Muscle layer of duodenum (tissue), 2 donors: Measurements from ENCODE around the gene ERCC6L2.

ENCODE experiments used
- H3K27ac ChIP-seq: one replicate; pipeline ENCODE4 v1.7.0; 2013; ENCODE audit warnings: mild to moderate bottlenecking, low read length
- H3K27me3 ChIP-seq: one replicate; pipeline ENCODE4 v1.7.0; 2013; ENCODE audit warnings: low read depth, mild to moderate bottlenecking, control low read depth, low read length
- H3K36me3 ChIP-seq, 2 donors: one replicate each; pipeline ENCODE4 v1.7.0; 2013; ENCODE audit warnings: low read length in 2 of 2, control low read depth in 1 of 2, mild to moderate bottlenecking in 1 of 2; ENCODE audit not compliant: insufficient read depth in 2 of 2, control insufficient read depth in 1 of 2
- H3K4me1 ChIP-seq, 2 donors: one replicate each; pipeline ENCODE4 v1.7.0; 2013; ENCODE audit warnings: low read length in 2 of 2, mild to moderate bottlenecking in 2 of 2, control low read depth in 1 of 2, moderate library complexity in 1 of 2; ENCODE audit not compliant: insufficient read depth in 2 of 2, control insufficient read depth in 1 of 2
- H3K4me3 ChIP-seq, 2 donors: one replicate each; pipeline ENCODE4 v1.7.0; 2013; ENCODE audit warnings: low read length in 2 of 2, low read depth in 1 of 2, mild to moderate bottlenecking in 1 of 2
- H3K9me3 ChIP-seq, 2 donors: one replicate each; pipeline ENCODE4 v1.7.0; 2013; ENCODE audit warnings: low read length in 2 of 2, control low read depth in 1 of 2, mild to moderate bottlenecking in 1 of 2; ENCODE audit not compliant: control insufficient read depth in 1 of 2
- donor health status: healthy.

ERCC6L2 gene

DNA sequence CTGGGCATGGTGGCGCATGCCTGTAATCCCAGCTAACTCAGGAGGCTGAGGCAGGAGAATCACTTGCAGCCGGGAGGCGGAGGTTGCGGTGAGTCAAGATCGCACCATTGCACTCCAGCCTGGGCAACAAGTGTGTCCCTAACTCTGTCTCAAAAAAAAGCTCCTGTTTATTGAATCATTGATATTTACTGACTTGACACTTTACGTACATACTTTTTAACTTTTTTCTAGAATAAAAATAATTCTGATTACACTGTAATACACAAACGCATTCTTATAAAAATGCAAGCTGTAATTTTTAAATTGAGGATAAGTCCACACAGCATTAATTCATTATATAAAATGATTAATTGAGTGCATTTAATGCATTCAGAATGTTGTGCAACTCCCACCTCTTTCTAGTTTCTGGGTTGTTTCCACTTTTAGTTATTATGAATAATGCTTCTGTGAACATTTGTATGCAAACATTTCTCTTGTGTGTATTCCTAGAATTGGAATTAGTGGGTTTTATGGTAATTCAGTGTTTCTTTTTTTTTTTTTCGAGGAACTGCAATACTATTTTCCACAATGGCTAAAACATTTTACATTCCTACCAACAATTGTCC lies 15.7 kb downstream of the ERCC6L2 start:
- H3K4me3 ChIP-seq: no peak overlapping the region
- H3K27me3 ChIP-seq: no peaks in the 10 kb centered on the region
- H3K4me1 ChIP-seq: no peaks in the 10 kb centered on the region
- peaks cover 3 to 4% of the 10 kb centered on the region in 2 donors for H3K36me3 ChIP-seq
- H3K9me3 ChIP-seq: no peaks in the 10 kb centered on the region
- H3K27ac ChIP-seq: no peak overlapping the region

DNA sequence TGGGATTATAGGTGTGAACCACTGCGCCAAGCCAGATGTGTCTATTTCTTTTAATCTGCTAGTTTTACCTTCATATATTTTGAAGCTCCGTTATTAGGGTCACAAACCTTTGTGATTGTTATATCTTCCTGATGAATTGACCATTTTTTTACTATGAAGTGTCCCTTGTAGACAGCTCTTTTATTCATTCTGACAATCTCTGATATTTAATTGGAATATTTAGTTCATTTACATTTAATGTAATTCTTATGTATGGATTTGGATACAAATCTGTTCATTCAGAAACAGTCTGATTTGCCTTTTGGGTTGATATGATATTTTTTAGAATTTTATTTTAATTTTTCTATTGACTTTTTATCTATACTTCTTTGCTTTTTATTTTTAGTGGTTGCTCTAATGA lies 17.2 kb downstream of the ERCC6L2 start:
- Histone ChIP-seq H3K4me3 (no peak overlapping the region), H3K27me3 (no peaks in the 10 kb centered on the region), H3K9me3 (no peaks in the 10 kb centered on the region), H3K36me3 (peaks cover 3 to 4% of the 10 kb centered on the region in 2 donors), H3K4me1 (no peaks in the 10 kb centered on the region), H3K27ac (no peak overlapping the region)

DNA sequence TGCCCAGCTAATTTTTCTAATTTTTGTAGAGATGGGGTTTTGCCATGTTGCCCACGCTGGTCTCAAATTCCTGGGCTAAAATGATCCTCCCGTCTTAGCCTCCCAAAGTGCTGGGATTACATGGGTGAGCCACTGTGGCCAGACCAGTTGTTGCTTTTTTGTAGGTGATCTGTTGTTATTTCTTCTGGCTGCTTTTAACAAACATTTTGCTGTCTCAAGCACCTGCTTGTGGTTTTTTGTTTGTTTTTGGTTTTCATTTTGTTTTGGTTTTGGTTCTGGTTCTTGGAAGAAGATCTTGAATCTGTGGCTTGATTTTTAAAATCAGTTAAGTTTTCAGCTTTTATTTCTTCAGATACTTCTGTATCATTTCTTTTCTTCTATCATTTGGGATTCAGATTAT lies 21.1 kb downstream of the ERCC6L2 start:
- no peaks in the 10 kb centered on the region for H3K4me1 ChIP-seq
- H3K9me3 ChIP-seq: no peaks in the 10 kb centered on the region
- H3K27me3 ChIP-seq: no peaks in the 10 kb centered on the region
- peaks cover 1 to 3% of the 10 kb centered on the region in 2 donors for H3K36me3 ChIP-seq
- H3K4me3 ChIP-seq: no peak overlapping the region
- no peak overlapping the region for H3K27ac ChIP-seq

DNA sequence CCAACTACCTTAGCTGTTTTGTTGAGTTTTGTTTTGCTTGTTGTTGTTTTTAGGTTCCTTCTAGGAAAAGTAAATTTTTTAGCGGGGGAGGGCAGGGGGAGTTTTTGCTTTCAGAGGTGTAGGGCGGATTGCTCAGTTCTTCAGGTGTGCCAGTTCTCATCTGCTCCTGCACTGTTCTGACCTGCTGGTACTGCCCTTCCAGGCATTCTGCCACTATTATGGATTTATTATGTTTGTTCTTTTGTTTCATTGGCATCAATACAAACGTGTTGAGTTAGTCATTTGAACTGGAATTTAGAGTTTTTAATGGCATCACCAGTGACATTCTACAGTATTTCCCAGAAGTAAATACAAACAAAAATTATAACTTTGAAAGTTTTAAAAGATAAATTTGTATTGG lies 26.0 kb downstream of the ERCC6L2 start:
- H3K4me3 ChIP-seq: no peak overlapping the region
- H3K27ac ChIP-seq: no peak overlapping the region
- no peaks in the 10 kb centered on the region for H3K36me3 ChIP-seq

DNA sequence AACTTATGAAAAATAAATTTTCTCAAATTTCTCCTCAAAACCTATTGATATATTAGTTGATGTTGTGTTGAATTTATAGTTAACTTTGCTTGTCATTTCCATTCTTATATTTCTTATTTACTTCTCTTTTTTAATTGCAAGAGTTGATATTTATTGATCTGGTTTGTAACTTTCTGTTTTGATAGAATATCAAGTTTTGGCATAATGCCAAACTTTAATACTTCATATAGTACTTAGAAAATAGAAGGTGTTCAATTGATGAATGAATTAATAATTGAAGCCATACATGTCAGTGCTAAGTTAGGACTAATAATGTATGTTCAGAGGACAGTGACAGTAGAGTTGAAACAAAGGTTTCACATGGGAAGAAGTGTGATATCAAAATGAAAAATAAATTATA lies 27.9 kb downstream of the ERCC6L2 start:
- no peaks in the 10 kb centered on the region for H3K9me3 ChIP-seq

More for the DNA sequence above, 26.0 kb downstream of the ERCC6L2 start:
- H3K27me3 ChIP-seq: no peaks in the 10 kb centered on the region
- no peaks in the 10 kb centered on the region for H3K4me1 ChIP-seq
- no peaks in the 10 kb centered on the region for H3K9me3 ChIP-seq

DNA sequence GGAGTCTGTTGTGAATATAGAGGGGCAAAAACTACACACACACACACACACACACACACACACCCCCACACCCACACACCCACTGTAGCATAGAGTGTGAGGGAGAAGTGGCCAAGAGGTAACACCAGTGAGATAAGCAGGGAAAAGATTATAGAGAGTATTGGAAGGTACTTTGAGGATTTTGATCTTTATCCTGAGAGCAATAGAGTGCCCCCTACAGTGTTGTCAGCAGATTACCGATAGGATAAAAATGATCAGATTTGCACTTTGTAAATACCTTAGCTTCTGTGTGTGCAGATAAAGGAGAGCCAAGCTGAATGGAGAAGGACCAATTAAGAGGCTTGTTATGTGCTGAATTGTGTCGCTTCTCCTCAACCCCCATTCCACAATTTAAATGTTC lies 32.3 kb downstream of the ERCC6L2 start:
- Histone ChIP-seq H3K9me3 (no peaks in the 10 kb centered on the region), H3K36me3 (peaks cover 0 to 11% of the 10 kb centered on the region in 2 donors), H3K4me3 (no peak overlapping the region), H3K4me1 (no peaks in the 10 kb centered on the region), H3K27ac (no peak overlapping the region), H3K27me3 (no peaks in the 10 kb centered on the region)

More for the DNA sequence above, 27.9 kb downstream of the ERCC6L2 start:
- H3K27ac ChIP-seq: no peak overlapping the region
- peaks cover 0 to 4% of the 10 kb centered on the region in 2 donors for H3K36me3 ChIP-seq
- H3K4me3 ChIP-seq: no peak overlapping the region
- H3K4me1 ChIP-seq: no peaks in the 10 kb centered on the region
- H3K27me3 ChIP-seq: no peaks in the 10 kb centered on the region

DNA sequence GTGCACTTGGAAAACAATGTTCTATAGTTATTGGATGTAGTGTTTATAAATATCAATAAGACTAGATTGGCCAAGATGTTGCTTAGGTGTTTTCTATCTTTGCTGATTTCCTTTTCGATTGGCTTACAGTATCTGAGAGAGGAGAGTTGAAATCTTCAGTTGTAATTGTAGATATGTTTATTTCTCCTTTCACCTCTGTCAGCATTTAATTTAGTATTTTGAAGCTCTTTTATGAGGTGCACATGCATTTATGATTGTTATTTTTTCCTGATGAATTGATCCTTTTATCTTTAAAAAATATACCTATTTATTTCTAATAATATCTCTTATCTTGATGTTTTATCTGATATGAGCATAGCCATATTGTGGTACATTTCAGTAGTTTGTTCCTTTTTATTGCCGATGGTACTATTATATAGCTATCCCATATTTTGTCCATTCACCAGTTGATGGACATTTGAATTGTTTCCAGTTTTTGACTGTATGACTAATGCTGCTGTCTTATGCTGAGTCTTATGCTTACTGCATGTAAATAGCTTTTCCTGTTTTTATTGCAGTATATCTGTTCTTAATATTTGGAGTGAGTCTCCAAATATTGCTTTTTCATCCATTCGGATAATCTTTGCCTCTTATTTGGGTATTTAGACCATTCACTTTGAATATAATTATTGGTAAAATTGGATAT lies 34.7 kb downstream of the ERCC6L2 start:
- Histone ChIP-seq H3K27me3 (no peaks in the 10 kb centered on the region), H3K27ac (no peak overlapping the region), H3K9me3 (no peaks in the 10 kb centered on the region), H3K4me3 (no peak overlapping the region), H3K36me3 (peaks cover 0 to 11% of the 10 kb centered on the region in 2 donors), H3K4me1 (no peaks in the 10 kb centered on the region)

DNA sequence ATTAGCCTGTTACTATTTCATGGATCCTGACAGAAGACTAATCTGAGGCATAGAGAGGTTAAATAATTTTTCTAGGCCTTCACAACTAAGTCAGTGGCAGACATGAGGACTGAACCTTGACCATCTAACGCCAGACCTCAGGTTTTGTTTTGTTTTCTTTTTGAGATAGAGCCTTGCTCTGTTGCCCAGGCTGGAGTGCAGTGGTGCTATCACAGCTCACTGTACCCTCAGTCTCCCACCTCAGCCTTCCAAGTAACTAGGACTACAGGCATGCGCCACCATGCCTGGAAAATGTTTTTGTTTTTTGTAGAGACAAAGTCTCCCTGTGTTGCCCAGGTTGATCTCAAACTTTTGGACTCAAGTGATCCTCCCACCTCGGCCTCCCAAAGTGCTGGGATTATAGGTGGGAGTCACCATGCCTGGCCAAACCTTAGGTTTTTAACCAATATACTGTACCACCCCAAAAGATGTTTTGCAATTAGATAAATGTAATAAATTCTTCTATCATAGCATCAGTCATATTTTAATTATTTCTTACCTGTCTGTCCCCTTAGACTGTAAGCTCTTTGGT lies 35.4 kb downstream of the ERCC6L2 start:
- Histone ChIP-seq H3K4me1 (no peaks in the 10 kb centered on the region), H3K36me3 (peaks cover 5 to 15% of the 10 kb centered on the region in 2 donors), H3K27me3 (no peaks in the 10 kb centered on the region), H3K4me3 (no peak overlapping the region), H3K27ac (no peak overlapping the region), H3K9me3 (no peaks in the 10 kb centered on the region)

DNA sequence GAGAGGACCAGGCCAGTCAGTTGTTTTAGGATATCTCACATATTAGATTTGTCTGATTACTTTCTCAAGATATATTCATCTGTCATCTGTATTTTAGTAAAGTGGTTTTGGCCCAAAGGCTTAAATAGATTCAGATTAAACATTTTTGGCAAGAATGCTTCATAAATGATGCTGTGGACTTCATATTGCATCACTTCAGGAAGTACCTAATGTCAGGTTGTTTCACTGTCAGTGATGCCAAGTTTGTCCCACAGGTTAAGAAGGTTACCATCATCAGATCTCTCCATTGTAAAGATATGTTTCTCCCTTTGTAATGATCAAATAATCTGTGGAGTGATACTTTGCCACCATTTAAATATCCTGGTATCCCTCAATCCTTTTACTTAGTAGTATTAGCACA lies 37.3 kb downstream of the ERCC6L2 start:
- no peaks in the 10 kb centered on the region for H3K9me3 ChIP-seq
- no peaks in the 10 kb centered on the region for H3K4me1 ChIP-seq
- H3K4me3 ChIP-seq: no peak overlapping the region
- peaks cover 11 to 27% of the 10 kb centered on the region in 2 donors for H3K36me3 ChIP-seq
- no peak overlapping the region for H3K27ac ChIP-seq
- H3K27me3 ChIP-seq: no peaks in the 10 kb centered on the region

DNA sequence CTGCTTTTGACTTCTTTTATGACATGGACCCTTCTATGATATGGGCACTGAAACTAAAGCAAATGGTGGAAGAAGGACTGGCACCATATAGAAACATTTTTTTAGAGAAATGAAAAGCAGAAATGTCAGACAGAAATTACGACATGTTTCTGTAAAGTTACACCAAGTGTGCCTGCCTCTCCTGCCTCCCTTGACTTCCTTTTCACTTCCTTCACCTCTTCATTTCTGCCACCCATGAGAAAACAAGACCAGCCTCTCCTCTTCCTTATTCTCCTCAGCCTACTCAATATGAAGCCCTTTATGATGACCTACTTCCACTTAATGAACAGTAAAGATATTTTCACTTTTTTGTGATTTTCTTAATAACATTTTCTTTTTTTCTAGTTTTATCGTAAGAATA lies 44.5 kb downstream of the ERCC6L2 start:
- Histone ChIP-seq H3K36me3 (peaks cover 28 to 31% of the 10 kb centered on the region in 2 donors), H3K27ac (no peak overlapping the region), H3K4me1 (no peaks in the 10 kb centered on the region), H3K9me3 (no peaks in the 10 kb centered on the region), H3K4me3 (no peak overlapping the region), H3K27me3 (no peaks in the 10 kb centered on the region)

DNA sequence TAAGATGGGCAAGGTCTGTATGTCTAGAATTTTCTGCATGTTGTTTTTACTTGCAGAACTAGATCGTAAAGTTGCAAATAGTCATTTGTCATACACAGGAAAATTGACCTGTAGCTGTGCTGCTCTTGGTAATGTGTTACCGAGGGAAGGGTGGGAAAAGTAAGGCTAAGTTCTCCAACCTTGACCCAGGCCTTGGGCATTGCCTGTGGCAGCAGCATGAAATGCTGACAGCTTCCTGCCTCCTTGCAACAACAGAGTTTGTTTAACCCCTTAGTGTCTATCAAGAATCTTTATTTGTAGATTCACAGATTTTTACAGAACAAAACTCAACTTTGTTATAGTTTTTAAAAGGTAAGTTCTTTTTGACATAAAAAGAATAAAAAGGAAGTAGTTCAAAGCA lies 48.3 kb downstream of the ERCC6L2 start:
- no peak overlapping the region for H3K27ac ChIP-seq
- H3K4me1 ChIP-seq: no peaks in the 10 kb centered on the region
- H3K4me3 ChIP-seq: no peak overlapping the region
- H3K27me3 ChIP-seq: no peaks in the 10 kb centered on the region
- H3K9me3 ChIP-seq: no peaks in the 10 kb centered on the region
- H3K36me3 ChIP-seq: peaks cover 27 to 31% of the 10 kb centered on the region in 2 donors
